Lower leg skin (tissue), 4 donors: ENCODE results near the gene NHERF2. TPM values are rescaled to one million over a fixed set of nuclear protein-coding genes. Genes with fewer than 3 reads are reported as not detected.

ENCODE experiments used
- DNase-seq, 2 donors: peaks; one replicate each; pipeline ENCODE4 v3.0.0-alpha.2; 2019; ENCODE audit warnings: low spot score in 2 of 2
- H3K4me3 ChIP-seq: fragments of 200-600 bp; sonication (generic); 2 replicates; pipeline ENCODE4 v1.5.1; 2017; ENCODE audit warnings: mild to moderate bottlenecking, low read depth; ENCODE audit not compliant: poor library complexity, severe bottlenecking
- POLR2A ChIP-seq, 2 donors: fragments of 450-650 bp; IDR thresholded peaks; one replicate each; pipeline ENCODE4 v1.6.1; 2016 to 2017; ENCODE audit warnings: antibody characterized with exemption in 2 of 2, mild to moderate bottlenecking in 1 of 2, moderate library complexity in 1 of 2
- WGBS, 2 donors: methylation state at CpG; one replicate each; pipeline ENCODE4 v1.1.5; 2018; 5-methylcytosine and 5-hydroxymethylcytosine counted together
- intact Hi-C: fragments of 100-400 bp; cut with DNase I; formaldehyde crosslinking; loops from one replicate; pipeline ENCODE4 v1.15.0; 2023; ENCODE audit warnings: low total_unique reads
- total RNA-seq, 4 donors: library from RNA; depleted of rRNA; stranded (reverse); fragments of >200 nt; gene quantifications; one replicate each; pipeline ENCODE4 v1.1.0, GENCODE V29; 2016
- TF ChIP-seq, protein P1 (sequence below), 3 donors: fragments of 450-650 bp; IDR thresholded peaks; one replicate each; pipeline ENCODE4 v1.5.1; 2016; ENCODE audit warnings: antibody characterized with exemption in 3 of 3, mild to moderate bottlenecking in 3 of 3, moderate library complexity in 2 of 3

NHERF2 gene
- total RNA-seq, 4 donors from 2014 or later: 11.9 to 30.6 (median 27.3) TPM

DNA sequence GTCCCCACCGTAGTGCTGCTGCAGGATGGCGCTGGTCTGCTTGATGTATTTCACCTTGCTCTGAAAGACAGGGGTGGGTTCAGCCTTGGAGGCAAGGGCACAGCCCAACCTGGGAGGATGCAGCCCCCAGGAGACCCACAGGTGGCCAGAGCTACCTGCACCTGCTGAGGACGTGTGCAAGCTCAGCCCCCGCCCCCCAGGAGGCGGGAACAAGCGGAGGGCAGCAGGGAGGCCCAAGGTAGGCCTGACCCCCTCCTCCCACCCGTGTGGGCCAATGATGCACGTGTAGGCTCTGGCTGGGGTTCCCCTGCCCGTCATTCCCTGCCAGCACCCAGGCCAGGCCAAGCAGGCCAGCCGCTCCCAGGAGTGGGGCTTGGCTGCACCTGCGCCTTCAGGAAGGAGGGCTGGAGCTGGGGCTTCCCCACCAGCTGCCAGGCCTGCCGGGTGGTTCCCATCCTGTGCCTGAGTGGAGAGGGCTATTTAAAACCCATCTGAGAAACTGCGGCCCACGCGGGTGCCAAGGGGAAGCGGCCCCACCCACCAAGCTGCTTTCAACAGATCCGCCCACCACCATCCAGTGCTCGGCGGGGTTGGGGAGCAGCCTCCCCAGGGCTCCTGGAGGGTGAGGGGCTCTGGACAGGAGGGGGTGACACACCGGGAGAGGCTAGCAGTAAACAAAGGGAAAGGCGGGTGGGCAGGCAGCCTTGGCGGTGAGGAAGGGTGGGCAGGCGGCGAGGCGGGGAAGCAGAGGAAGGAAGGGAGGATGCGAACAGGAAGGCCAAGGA, 17.2 kb downstream of the NHERF2 start:
- WGBS, 2 donors: 64 to 66% methylated on average over 18 to 25 of the region's 26 CpGs
- no peak for DNase-seq
- no peak overlapping the region for H3K4me3 ChIP-seq
- intact Hi-C loops: no loop called here
- no peak for TF ChIP-seq POLR2A (IDR thresholded peaks at IDR 0.05)
- TF ChIP-seq, protein P1, sequence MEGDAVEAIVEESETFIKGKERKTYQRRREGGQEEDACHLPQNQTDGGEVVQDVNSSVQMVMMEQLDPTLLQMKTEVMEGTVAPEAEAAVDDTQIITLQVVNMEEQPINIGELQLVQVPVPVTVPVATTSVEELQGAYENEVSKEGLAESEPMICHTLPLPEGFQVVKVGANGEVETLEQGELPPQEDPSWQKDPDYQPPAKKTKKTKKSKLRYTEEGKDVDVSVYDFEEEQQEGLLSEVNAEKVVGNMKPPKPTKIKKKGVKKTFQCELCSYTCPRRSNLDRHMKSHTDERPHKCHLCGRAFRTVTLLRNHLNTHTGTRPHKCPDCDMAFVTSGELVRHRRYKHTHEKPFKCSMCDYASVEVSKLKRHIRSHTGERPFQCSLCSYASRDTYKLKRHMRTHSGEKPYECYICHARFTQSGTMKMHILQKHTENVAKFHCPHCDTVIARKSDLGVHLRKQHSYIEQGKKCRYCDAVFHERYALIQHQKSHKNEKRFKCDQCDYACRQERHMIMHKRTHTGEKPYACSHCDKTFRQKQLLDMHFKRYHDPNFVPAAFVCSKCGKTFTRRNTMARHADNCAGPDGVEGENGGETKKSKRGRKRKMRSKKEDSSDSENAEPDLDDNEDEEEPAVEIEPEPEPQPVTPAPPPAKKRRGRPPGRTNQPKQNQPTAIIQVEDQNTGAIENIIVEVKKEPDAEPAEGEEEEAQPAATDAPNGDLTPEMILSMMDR (IDR thresholded peaks at IDR 0.05): no peak

DNA sequence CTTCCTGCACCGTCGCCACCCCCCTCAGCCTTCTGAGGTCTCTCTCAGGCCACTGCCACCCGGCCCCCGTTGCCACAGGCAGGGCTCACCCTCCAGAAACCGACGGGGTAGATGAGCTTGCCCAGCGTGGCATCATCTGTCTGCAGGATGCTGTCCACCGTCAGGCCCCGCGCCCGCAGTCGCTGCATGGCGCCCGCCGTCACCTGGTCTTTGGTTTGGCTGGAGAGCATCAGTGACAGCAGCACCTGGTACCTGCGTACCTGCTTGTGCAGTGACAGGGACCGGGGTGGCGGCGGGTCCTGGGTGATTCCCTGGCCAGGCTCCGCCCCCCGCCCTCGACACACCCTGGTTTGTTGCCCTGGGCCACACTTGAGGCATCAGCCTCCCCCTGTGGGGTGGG, 17.8 kb downstream of the NHERF2 start:
- no peak for TF ChIP-seq POLR2A (IDR thresholded peaks at IDR 0.05)
- TF ChIP-seq, protein P1 (IDR thresholded peaks at IDR 0.05): no peak
- intact Hi-C loops: no loop called here
- 81 to 87% methylated on average over 12 to 21 of the region's 22 CpGs for WGBS, 2 donors
- H3K4me3 ChIP-seq: no peak overlapping the region
- no peak for DNase-seq

DNA sequence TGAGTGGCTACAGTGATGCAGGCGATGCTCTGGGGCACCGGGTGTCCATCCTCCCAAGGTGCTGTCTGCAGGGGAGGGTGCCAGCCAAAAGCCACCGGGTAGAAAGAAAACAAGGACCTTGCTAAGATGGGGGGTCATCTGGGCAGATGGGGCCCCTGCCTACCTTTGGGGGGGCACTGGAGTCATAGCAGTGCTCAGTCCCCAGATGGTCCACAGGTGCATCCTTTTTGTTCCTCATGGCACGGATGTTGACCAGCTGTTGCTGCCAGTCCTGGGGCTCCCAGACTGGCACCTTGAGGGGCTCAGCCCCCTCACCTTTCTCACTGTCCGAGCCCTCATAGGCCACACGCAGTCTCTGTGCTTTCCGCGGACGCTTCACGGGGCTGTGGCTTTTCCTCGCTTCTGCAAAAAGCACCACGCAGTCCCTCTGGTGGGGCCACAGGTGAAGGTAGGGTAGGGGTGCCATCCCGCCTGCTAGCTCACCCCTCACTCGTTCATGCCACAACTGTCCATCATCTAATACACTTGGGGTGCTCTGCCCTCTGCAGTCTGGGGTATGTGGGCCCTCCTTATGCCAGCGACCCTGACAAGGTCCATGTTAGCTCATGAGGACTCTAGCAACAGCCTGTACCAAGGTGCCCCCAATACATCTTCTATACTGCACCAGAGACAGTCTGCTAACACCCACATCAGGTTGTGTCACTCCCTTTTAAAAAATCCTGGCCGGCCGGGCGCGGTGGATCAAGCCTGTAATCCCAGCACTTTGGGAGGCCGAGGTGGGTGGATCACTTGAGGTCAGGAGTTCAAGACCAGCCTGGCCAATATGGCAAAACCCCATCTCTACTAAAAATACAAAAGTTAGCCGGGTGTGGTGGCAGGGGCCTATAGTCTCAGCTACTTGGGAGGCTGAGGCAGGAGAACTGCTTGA, 19.5 kb downstream of the NHERF2 start:
- DNase-seq: no peak
- intact Hi-C loops: no loop called here
- WGBS, 2 donors: 89 to 91% methylated on average over 21 of the region's 21 CpGs
- TF ChIP-seq POLR2A (IDR thresholded peaks at IDR 0.05): no peak
- TF ChIP-seq, protein P1 (IDR thresholded peaks at IDR 0.05): no peak
- H3K4me3 ChIP-seq: no peak overlapping the region

DNA sequence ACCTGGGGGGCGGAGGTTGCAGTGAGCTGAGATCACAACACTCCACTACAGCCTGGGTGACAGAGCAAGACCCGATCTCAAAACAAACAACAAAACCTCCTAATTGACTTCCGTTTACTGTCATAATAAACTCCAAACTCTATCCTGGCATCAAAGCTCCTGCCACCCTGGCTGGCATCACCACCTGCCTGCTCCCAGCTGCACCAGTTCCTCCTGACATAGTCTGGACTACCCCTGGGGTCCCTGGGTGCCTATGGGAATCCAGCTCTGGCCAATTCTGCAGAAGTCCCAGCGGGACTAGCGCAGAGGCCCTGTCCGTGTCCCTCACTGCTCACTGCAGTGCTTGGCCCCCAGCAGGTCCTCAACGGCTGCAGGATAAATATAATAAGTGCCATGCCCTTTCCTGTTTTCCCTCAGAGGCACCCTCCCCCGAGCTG, 20.2 kb downstream of the NHERF2 start:
- TF ChIP-seq, protein P1 (IDR thresholded peaks at IDR 0.05): no peak
- no peak for TF ChIP-seq POLR2A (IDR thresholded peaks at IDR 0.05)
- 18 to 19% methylated on average over 6 to 8 of the region's 8 CpGs for WGBS, 2 donors
- DNase-seq: no peak
- H3K4me3 ChIP-seq: no peak overlapping the region
- intact Hi-C loops: no loop called here

DNA sequence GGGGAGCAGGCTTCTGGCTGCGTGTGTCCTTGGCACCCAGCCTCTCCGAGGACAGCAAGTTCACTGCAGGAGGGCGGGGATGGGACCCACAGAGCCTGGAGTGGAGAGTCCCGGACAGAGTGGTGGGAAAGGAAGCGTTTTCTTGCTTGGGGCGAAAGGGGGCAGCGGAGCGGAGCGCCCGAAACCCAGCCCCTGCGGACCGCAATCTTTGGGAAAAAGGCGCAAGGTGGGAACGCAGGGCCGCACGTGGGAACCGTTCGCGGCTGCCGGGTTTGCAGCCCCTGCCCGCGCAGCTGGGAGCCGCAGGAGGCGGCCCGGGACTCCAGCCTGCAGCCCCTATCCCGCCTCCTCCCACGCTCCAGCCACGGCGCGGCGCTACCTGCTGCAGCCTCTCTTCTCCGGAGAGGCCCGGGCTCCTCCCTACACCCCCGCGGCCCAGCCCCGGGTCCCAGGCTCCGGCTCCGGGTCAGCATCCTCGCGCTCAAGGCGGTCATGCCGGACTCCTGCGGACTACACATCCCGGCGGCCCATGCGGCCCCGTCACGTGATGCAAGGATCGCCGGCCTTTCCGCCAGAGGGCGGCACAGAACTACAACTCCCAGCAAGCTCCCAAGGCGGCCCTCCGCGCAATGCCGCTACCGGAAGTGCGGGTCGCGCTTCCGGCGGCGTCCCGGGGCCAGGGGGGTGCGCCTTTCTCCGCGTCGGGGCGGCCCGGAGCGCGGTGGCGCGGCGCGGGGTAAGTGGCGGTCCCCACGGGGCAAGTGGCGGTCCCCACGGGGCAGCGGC, 20.8 kb downstream of the NHERF2 start, which contains the start of the genes NTHL1 and TSC2:
Gene NTHL1 (minus strand): TSS at position 505 of the 786 bp plus-strand sequence. CDS start 11 bp downstream, at position 494.
Gene TSC2 (plus strand): TSS at position 656 of the 786 bp plus-strand sequence. CDS start 631 bp downstream, outside the sequence.
- peak; percentile 95 to 99 for DNase-seq
- TF ChIP-seq, protein P1 (IDR thresholded peaks at IDR 0.05): no peak
- no peak for TF ChIP-seq POLR2A (IDR thresholded peaks at IDR 0.05)
- intact Hi-C loops: no loop called here
- peak within 1 kb of the TSS; percentile 71 for H3K4me3 ChIP-seq
- 0 to 1% methylated on average over 37 to 43 of the region's 81 CpGs for WGBS, 2 donors
